ENCODE results near the gene TUT1.

DNA sequence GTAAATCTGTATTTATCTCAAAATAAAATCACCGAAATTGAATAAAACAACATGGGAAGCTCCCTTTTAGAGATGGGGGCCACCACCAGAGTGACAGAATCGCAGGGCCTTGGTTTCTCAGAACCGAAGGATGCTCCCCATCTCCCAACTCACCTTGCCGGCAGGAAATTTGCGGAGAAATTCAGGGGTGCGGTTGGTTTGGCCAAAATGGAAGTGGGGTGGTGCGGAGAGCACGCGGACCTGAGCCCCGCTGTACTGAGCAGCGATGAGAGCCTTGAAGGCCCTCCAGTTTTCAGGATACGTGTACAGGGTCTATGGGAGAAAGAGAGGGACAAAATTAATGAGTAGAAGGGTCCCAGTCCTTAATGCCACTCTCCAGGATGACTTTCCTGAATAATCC, 18.9 kb downstream of the TUT1 start:
- TF ChIP-seq, protein P1, sequence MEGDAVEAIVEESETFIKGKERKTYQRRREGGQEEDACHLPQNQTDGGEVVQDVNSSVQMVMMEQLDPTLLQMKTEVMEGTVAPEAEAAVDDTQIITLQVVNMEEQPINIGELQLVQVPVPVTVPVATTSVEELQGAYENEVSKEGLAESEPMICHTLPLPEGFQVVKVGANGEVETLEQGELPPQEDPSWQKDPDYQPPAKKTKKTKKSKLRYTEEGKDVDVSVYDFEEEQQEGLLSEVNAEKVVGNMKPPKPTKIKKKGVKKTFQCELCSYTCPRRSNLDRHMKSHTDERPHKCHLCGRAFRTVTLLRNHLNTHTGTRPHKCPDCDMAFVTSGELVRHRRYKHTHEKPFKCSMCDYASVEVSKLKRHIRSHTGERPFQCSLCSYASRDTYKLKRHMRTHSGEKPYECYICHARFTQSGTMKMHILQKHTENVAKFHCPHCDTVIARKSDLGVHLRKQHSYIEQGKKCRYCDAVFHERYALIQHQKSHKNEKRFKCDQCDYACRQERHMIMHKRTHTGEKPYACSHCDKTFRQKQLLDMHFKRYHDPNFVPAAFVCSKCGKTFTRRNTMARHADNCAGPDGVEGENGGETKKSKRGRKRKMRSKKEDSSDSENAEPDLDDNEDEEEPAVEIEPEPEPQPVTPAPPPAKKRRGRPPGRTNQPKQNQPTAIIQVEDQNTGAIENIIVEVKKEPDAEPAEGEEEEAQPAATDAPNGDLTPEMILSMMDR (IDR thresholded peaks at IDR 0.05): no peak
- TF ChIP-seq POLR2A (IDR thresholded peaks at IDR 0.05): no peak

Data from testis (tissue), 2 donors.